ENCODE results near the gene SEC14L6.

GRCh38 chr22:30511911-30512310 is 34.6 kb downstream of the SEC14L6 start:
- TF ChIP-seq YY1 (IDR thresholded peaks at IDR 0.05; ENCODE audit: insufficient read depth, insufficient read length) (no peak), ZNF274 (IDR thresholded peaks at IDR 0.05; ENCODE audit: low read depth, low read length) (no peak)

All from NT2/D1 (cell line).